GM12878 (cell line): ENCODE data around the gene CSMD2. TPM values are rescaled to one million over a fixed set of nuclear protein-coding genes. Genes with fewer than 3 reads are reported as not detected.

ENCODE experiments used
- ATAC-seq: fragments of 200-7000 bp; cut with Tn5 transposase; 3 replicates; pipeline ENCODE4 v1.9.1; 2020; ENCODE audit warnings: mild to moderate bottlenecking, moderate library complexity
- BruUV-seq: library from RNA; stranded (reverse); fragments of 400-500 nt; replicated peaks from 2 replicates; lab custom pipeline; 2021; lab: Mats Ljungman, UMichigan
- CTCF ChIA-PET: fragments of 300-600 bp; sonication (Branson Sonifier 250); formaldehyde crosslinking; extraction: SDS; loops from one replicate; lab custom pipeline; 2021; ENCODE audit warnings: inconsistent platforms; lab: Yijun Ruan, JAX
- POLR2A ChIA-PET: fragments of 350-600 bp; formaldehyde crosslinking; extraction: SDS; loops from one replicate; lab custom pipeline; 2021; ENCODE audit warnings: inconsistent platforms; lab: Charles Lee
- RAD21 ChIA-PET: fragments of 300-600 bp; sonication (Branson Sonifier 250); formaldehyde crosslinking; loops from one replicate; lab custom pipeline; 2023; ENCODE audit warnings: antibody characterized with exemption; ENCODE audit not compliant: unreplicated experiment; lab: Charles Lee
- SMC1A ChIA-PET: fragments of 300-600 bp; sonication (Branson Sonifier 250); formaldehyde crosslinking; loops from one replicate; lab custom pipeline; 2023; ENCODE audit not compliant: unreplicated experiment, uncharacterized antibody; lab: Charles Lee
- DNase-seq: peaks from one replicate; pipeline ENCODE4 v3.0.0-alpha.2; 2011; ENCODE audit warnings: low read depth, low spot score
- FAIRE-seq: peaks from 3 replicates; lab custom pipeline; 2011; peaks lifted over from hg19 to GRCh38; lab: Jason Lieb, UNC
- H2AFZ ChIP-seq: 2 replicates; pipeline ENCODE4 v1.6.0; 2011; ENCODE audit warnings: low read depth, low read length, control low read depth; ENCODE audit not compliant: control insufficient read depth
- H3K27ac ChIP-seq: 2 replicates; pipeline ENCODE4 v1.5.1; 2011; ENCODE audit warnings: control low read depth; ENCODE audit not compliant: control insufficient read depth, insufficient read depth
- H3K27me3 ChIP-seq, 2 experiments: replicated peaks in 1 of 2; 2 replicates each; pipeline versions ENCODE4 v1.6.0 to v1.6.1; 2011; ENCODE audit warnings: low read length in 1 of 2; ENCODE audit not compliant: control insufficient read depth in 2 of 2, insufficient read depth in 2 of 2
- H3K36me3 ChIP-seq, 2 experiments: 2 replicates each; pipeline ENCODE4 v1.5.1; 2011; ENCODE audit warnings: low read length in 1 of 2; ENCODE audit not compliant: control insufficient read depth in 2 of 2, insufficient read depth in 2 of 2
- H3K4me1 ChIP-seq: 2 replicates; pipeline ENCODE4 v1.6.1; 2011; ENCODE audit warnings: mild to moderate bottlenecking, low read length, moderate library complexity, mixed read lengths; ENCODE audit not compliant: control insufficient read depth, insufficient read depth
- H3K4me2 ChIP-seq: 2 replicates; pipeline ENCODE4 v1.6.0; 2011; ENCODE audit warnings: control low read depth; ENCODE audit not compliant: control insufficient read depth, insufficient read depth
- H3K4me3 ChIP-seq: fragments of 200-600 bp; sonication (generic); 2 replicates; pipeline ENCODE4 v1.5.1; 2016
- H3K79me2 ChIP-seq: 2 replicates; pipeline ENCODE4 v1.6.0; 2011; ENCODE audit warnings: low read length; ENCODE audit not compliant: control insufficient read depth, insufficient read depth
- H3K9ac ChIP-seq: 2 replicates; pipeline ENCODE4 v1.8.0; 2011; ENCODE audit warnings: low read length, control low read depth, mixed read lengths; ENCODE audit not compliant: control insufficient read depth, insufficient read depth
- H3K9me3 ChIP-seq: replicated peaks from 3 replicates; pipeline ENCODE4 v1.5.1; 2011; ENCODE audit warnings: mild to moderate bottlenecking, low read length; ENCODE audit not compliant: control insufficient read depth, insufficient read depth
- H4K20me1 ChIP-seq: 2 replicates; pipeline ENCODE4 v1.6.0; 2011; ENCODE audit not compliant: control insufficient read depth, insufficient read depth
- BCL11A ChIP-seq: IDR thresholded peaks from 2 replicates; pipeline ENCODE4 v1.6.1; 2011; ENCODE audit warnings: low read depth, low read length
- CHD2 ChIP-seq: IDR thresholded peaks from 2 replicates; pipeline ENCODE4 v1.6.1; 2011; ENCODE audit warnings: low read depth, low read length, improper control_type of control experiment, borderline replicate concordance
- E4F1 ChIP-seq: fragments of 450-650 bp; IDR thresholded peaks from 2 replicates; pipeline ENCODE4 v1.6.1; 2018; ENCODE audit warnings: borderline replicate concordance, mild to moderate bottlenecking; ENCODE audit not compliant: partially characterized antibody
- HDAC2 ChIP-seq: fragments of 200-600 bp; sonication (generic); IDR thresholded peaks from 2 replicates; pipeline ENCODE4 v1.6.1; 2017
- HSF1 ChIP-seq: fragments of 150-350 bp; IDR thresholded peaks from 2 replicates; pipeline ENCODE4 v1.6.1; 2014; ENCODE audit warnings: mild to moderate bottlenecking, low read depth, low read length
- KDM1A ChIP-seq: fragments of 200-600 bp; sonication (generic); IDR thresholded peaks from 2 replicates; pipeline ENCODE4 v1.6.1; 2016; ENCODE audit warnings: borderline replicate concordance
- MYB ChIP-seq: fragments of 150-350 bp; IDR thresholded peaks from 2 replicates; pipeline ENCODE4 v1.6.1; 2014; ENCODE audit warnings: mild to moderate bottlenecking, low read depth, low read length, borderline replicate concordance
- NFXL1 ChIP-seq: fragments of 450-650 bp; IDR thresholded peaks from 2 replicates; pipeline ENCODE4 v1.6.1; 2017; ENCODE audit warnings: antibody characterized with exemption, mild to moderate bottlenecking, borderline replicate concordance
- PAX8 ChIP-seq: fragments of 450-650 bp; IDR thresholded peaks from 2 replicates; pipeline ENCODE4 v1.6.1; 2017; ENCODE audit warnings: mild to moderate bottlenecking, moderate library complexity
- RCOR1 ChIP-seq: conservative IDR thresholded peaks from 2 replicates; pipeline ENCODE4 v1.6.1; 2012; ENCODE audit warnings: low read depth, low read length, improper control_type of control experiment
- SMAD1 ChIP-seq: fragments of 450-650 bp; IDR thresholded peaks from 2 replicates; pipeline ENCODE4 v1.6.1; 2018; ENCODE audit warnings: mild to moderate bottlenecking, low read depth; ENCODE audit not compliant: partially characterized antibody
- SREBF2 ChIP-seq: IDR thresholded peaks from 2 replicates; pipeline ENCODE4 v1.6.1; 2012; ENCODE audit warnings: mild to moderate bottlenecking, low read length
- ZBTB33 ChIP-seq: fragments of 450-650 bp; IDR thresholded peaks from 2 replicates; pipeline ENCODE4 v1.6.1; 2017; ENCODE audit warnings: mild to moderate bottlenecking
- WGBS: methylation state at CpG from one replicate; pipeline ENCODE4 v1.1.6; 2016; ENCODE audit warnings: low lambda C conversion rate; ENCODE audit not compliant: insufficient replicate concordance, insufficient coverage; ENCODE audit errors: missing lambda C conversion rate; 5-methylcytosine and 5-hydroxymethylcytosine counted together
- in situ Hi-C: fragments of 300-500 bp; cut with MboI; formaldehyde crosslinking; loops from 9 replicates; pipeline ENCODE4 v1.14.3; 2018; ENCODE audit warnings: mixed read lengths
- intact Hi-C: fragments of 100-400 bp; cut with micrococcal nuclease; formaldehyde crosslinking; loops from one replicate; pipeline ENCODE4 v1.14.2; 2022; ENCODE audit not compliant: unreplicated experiment
- polyA plus RNA-seq, 11 experiments: library from polyadenylated mRNA; depleted of rRNA in 4 of 11; unstranded in 6 of 11; stranded (reverse) in 5 of 11; fragments of >200 nt; fragmentation: Nextera tagmentation in 4 of 11; fragmentation: Illumina TruSeq in 1 of 11; extraction: Ambion mirVana in 4 of 11; extraction: Trizol in 1 of 11; gene quantifications; 1 replicate in 1 of 11; 2 replicates in 10 of 11; pipeline versions ENCODE4 v1.2.1 to v1.2.3, GENCODE V29; 2011 to 2016; ENCODE audit warnings: inconsistent platforms in 2 of 11, missing spikeins in 2 of 11, low read depth in 1 of 11
- total RNA-seq, 4 experiments: library from RNA; depleted of rRNA in 3 of 4; stranded (reverse); fragments of >200 nt in 3 of 4; fragmentation: Illumina TruSeq in 1 of 4; extraction: Trizol in 1 of 4; gene quantifications; 2 replicates each; pipeline versions ENCODE4 v1.2.1 to v1.2.3, GENCODE V29; 2013 to 2021

CSMD2 gene
- total and polyA plus RNA-seq, 10 of the 15 experiments (the other 5 are each of a cell fraction or from before 2014, with no cell fraction given): under 0.01 TPM; not detected in 9

- TF ChIP-seq E4F1 (no peak), BCL11A (no peak), MYB (no peak), HSF1 (no peak), CHD2 (no peak), SREBF2 (no peak), HDAC2 (no peak), KDM1A (no peak), NFXL1 (no peak), ZBTB33 (no peak), RCOR1 (no peak), PAX8 (no peak), SMAD1 (no peak)
- ChIA-PET POLR2A (no interaction called here), SMC1A (no interaction called here), RAD21 (no interaction called here), CTCF (no interaction called here)
- intact Hi-C loops (no loop called here), in situ Hi-C loops (no loop called here)
- Histone ChIP-seq H3K9me3 (no peaks in the 10 kb centered on the region), H2AFZ (no peak overlapping the region), H3K79me2 (no peaks in the 10 kb centered on the region), H3K27me3 (no peaks in the 10 kb centered on the region; a peak in 1 of 4 replicates), H3K4me2 (no peak overlapping the region), H3K4me3 (no peak overlapping the region), H3K4me1 (no peaks in the 10 kb centered on the region), H4K20me1 (no peaks in the 10 kb centered on the region), H3K9ac (no peak overlapping the region), H3K36me3 (no peaks in the 10 kb centered on the region), H3K27ac (no peak overlapping the region)
- WGBS: 22% methylated on average over 5 of the region's 5 CpGs
- FAIRE-seq (no peak), ATAC-seq (no peak), DNase-seq (no peak)
- BruUV-seq: no TSS peak
Measured at GRCh38 chr1:34066981-34067603, 97.9 kb downstream of the CSMD2 start.
